Vagina (tissue), 2 donors: ENCODE measurements around the gene SLC22A23. TPM values are rescaled to one million over a fixed set of nuclear protein-coding genes. Genes with fewer than 3 reads are reported as not detected.

Experiments
- DNase-seq, 2 donors: peaks; one replicate each; pipeline ENCODE4 v3.0.0-alpha.2; 2017; ENCODE audit errors: extremely low spot score in 2 of 2
- H3K27ac ChIP-seq: fragments of 200-600 bp; sonication (generic); one replicate; pipeline ENCODE4 v1.5.1; 2019
- H3K27me3 ChIP-seq: fragments of 200-600 bp; sonication (generic); one replicate; pipeline ENCODE4 v1.5.1; 2019
- H3K36me3 ChIP-seq, 2 donors: fragments of 200-600 bp; sonication (generic); one replicate each; pipeline ENCODE4 v1.5.1; 2017 to 2019
- H3K4me1 ChIP-seq: fragments of 200-600 bp; sonication (generic); one replicate; pipeline ENCODE4 v1.5.1; 2019
- H3K4me3 ChIP-seq, 2 donors: fragments of 200-600 bp; sonication (generic); 1 replicate in 1 of 2; 2 replicates in 1 of 2; pipeline ENCODE4 v1.5.1; 2016 to 2019
- H3K9me3 ChIP-seq: fragments of 200-600 bp; sonication (generic); one replicate; pipeline ENCODE4 v1.5.1; 2019
- POLR2A ChIP-seq, 2 donors: fragments of 450-650 bp; IDR thresholded peaks; one replicate each; pipeline ENCODE4 v1.6.1; 2017; ENCODE audit warnings: antibody characterized with exemption in 2 of 2, mild to moderate bottlenecking in 2 of 2, moderate library complexity in 2 of 2
- POLR2AphosphoS5 ChIP-seq, 2 donors: sonication (generic); formaldehyde crosslinking; IDR thresholded peaks; one replicate each; pipeline ENCODE4 v1.9.0; 2017; ENCODE audit warnings: antibody characterized with exemption in 2 of 2, mild to moderate bottlenecking in 2 of 2, low read depth in 1 of 2; ENCODE audit not compliant: insufficient read depth in 1 of 2
- intact Hi-C: fragments of 100-400 bp; cut with DNase I; formaldehyde crosslinking; loops from one replicate; pipeline ENCODE4 v1.15.1; 2023
- total RNA-seq: library from RNA; depleted of rRNA; stranded (reverse); fragments of >200 nt; gene quantifications from one replicate; pipeline ENCODE4 v1.2.3, GENCODE V29; 2016
- TF ChIP-seq, protein P1 (sequence below), 3 experiments: fragments of 450-650 bp in 2 of 3; fragments of 200-600 bp in 1 of 3; sonication (generic) in 1 of 3; IDR thresholded peaks; one replicate each; pipeline ENCODE4 v1.5.1; 2017 to 2019; ENCODE audit warnings: antibody characterized with exemption in 3 of 3, mild to moderate bottlenecking in 2 of 3, moderate library complexity in 2 of 3

Gene SLC22A23
- total RNA-seq, 1 donor from 2014 or later = 40.5 TPM

DNA sequence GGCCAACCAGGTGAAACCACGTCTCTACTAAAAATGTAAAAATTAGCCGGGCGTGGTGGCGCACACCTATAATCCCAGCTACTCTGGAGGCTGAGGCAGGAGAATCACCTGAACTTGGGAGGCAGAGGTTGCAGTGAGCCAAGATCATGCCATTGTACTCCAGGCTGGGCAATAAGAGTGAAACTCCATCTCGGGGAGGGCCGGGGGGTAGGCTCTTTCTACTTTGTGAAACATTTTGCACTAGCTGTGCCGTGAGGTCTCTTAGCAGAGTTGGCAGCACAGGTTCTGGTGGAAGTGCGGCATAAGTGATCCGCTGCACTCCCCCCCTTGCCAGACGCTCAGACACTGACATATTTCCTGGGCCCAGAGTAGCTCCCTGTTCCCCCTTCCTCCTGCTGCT, 173.6 kb downstream of the SLC22A23 start:
- no peaks in the 10 kb centered on the region for H3K9me3 ChIP-seq
- no peak overlapping the region for H3K27ac ChIP-seq
- H3K4me1 ChIP-seq = peaks cover 30% of the 10 kb centered on the region
- no peak overlapping the region for H3K4me3 ChIP-seq
- no peak for DNase-seq
- H3K27me3 ChIP-seq = no peaks in the 10 kb centered on the region
- TF ChIP-seq POLR2A (IDR thresholded peaks at IDR 0.05) = no peak
- no peak for TF ChIP-seq POLR2AphosphoS5 (IDR thresholded peaks at IDR 0.05; ENCODE audit: insufficient read depth in 1 of 2, low read depth in 1 of 2)
- TF ChIP-seq, protein P1, sequence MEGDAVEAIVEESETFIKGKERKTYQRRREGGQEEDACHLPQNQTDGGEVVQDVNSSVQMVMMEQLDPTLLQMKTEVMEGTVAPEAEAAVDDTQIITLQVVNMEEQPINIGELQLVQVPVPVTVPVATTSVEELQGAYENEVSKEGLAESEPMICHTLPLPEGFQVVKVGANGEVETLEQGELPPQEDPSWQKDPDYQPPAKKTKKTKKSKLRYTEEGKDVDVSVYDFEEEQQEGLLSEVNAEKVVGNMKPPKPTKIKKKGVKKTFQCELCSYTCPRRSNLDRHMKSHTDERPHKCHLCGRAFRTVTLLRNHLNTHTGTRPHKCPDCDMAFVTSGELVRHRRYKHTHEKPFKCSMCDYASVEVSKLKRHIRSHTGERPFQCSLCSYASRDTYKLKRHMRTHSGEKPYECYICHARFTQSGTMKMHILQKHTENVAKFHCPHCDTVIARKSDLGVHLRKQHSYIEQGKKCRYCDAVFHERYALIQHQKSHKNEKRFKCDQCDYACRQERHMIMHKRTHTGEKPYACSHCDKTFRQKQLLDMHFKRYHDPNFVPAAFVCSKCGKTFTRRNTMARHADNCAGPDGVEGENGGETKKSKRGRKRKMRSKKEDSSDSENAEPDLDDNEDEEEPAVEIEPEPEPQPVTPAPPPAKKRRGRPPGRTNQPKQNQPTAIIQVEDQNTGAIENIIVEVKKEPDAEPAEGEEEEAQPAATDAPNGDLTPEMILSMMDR (IDR thresholded peaks at IDR 0.05) = no peak
- H3K36me3 ChIP-seq = peaks cover 0 to 7% of the 10 kb centered on the region in 2 donors
- intact Hi-C loops = loop anchor here (5.0 kb wide), 1 partner anchor 449 kb away; no protein-coding TSS in a partner anchor

DNA sequence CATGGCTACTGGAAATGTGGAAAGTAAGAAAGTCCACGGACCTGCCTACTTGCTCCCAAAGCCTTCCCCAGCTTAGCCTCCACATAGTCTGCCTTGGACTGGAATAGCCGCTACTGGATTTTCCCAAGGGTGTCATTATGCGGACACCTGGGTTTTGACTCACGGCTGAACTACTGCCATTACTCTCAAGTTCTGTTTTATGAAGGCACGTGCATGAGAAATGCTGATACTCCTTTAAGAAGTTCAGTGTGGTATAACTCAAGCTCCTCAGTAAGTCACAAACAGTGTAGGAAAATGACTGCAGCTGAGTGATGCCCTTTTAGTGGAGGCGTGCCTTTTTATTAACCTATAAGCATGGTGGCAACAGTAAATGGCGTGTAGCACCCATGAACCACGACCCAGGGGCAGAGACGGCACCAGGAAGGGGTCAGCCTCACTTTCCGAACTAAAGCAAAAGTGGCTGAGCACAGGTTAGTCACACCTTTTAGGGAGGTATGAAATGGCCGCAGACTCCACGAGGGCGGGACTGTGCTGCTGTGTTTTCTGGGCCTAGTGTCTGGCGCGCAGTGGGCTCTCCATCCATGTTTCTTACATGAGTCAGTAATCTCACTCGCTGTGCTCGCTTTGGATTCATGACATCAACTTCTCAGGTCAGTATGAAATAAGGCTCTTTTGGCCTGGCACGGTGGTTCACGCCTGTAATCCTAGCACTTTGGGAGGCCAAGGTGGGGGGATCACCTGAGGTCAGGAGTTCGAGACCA, 174.2 kb downstream of the SLC22A23 start:
- intact Hi-C loops = loop anchor here (5.0 kb wide), 1 partner anchor 450 kb away; no protein-coding TSS in a partner anchor
- Histone ChIP-seq H3K36me3 (peaks cover 0 to 7% of the 10 kb centered on the region in 2 donors), H3K9me3 (no peaks in the 10 kb centered on the region), H3K27me3 (no peaks in the 10 kb centered on the region), H3K4me3 (no peak overlapping the region), H3K4me1 (peaks cover 30% of the 10 kb centered on the region), H3K27ac (peak overlapping the region; percentile 34)
- TF ChIP-seq, protein P1 (IDR thresholded peaks at IDR 0.05) = no peak
- TF ChIP-seq POLR2A (IDR thresholded peaks at IDR 0.05) (no peak), POLR2AphosphoS5 (IDR thresholded peaks at IDR 0.05; ENCODE audit: insufficient read depth in 1 of 2, low read depth in 1 of 2) (no peak)
- no peak for DNase-seq

DNA sequence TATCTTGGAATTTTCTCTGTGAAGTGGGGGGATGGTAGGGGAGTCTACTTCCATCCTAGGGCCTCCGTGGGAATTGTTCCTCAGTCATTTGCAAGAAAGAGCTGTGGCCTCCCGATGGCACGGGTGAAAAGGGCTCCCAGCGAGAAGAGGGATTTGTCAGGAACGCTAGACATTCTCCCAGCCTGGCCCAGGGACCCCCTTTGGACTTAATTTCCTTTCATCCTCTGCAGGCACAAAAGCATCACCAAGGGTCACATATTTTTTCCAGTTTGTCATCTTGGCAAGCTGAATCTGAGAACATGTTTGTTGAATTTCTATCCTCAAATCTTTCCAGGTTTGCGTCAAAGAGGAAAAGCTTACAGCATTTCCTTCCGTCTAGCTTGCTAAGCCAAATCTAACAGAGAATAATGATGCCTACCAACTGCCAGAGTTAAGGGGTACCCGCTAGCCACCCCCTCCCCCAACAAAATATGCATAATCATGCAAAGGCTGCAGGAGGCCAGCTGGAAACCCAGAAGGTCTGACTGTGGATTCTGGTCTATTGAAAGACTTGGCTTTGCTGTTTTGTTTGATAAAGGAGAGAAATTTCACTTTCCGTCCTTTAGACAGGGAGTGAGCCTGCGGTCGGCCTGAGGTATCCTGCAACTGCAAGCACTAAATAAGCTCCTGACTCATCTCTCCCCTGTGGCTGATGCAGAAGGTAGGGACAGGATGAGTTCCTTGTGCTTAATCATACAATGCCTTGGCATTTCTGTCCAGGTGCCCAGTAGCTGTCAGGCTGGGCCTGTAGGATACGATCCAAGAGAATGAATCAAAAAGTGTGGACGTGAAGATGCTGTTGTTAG, 175.0 kb downstream of the SLC22A23 start:
- no peaks in the 10 kb centered on the region for H3K9me3 ChIP-seq
- TF ChIP-seq POLR2A (IDR thresholded peaks at IDR 0.05) (no peak), POLR2AphosphoS5 (IDR thresholded peaks at IDR 0.05; ENCODE audit: insufficient read depth in 1 of 2, low read depth in 1 of 2) (peak in 1 of 2 donors; percentile 62)
- no peak for DNase-seq
- intact Hi-C loops = loop anchor here (5.0 kb wide), 1 partner anchor 450 kb away; no protein-coding TSS in a partner anchor
- H3K4me1 ChIP-seq = peaks cover 30% of the 10 kb centered on the region
- no peak overlapping the region for H3K4me3 ChIP-seq
- H3K36me3 ChIP-seq = peaks cover 0 to 7% of the 10 kb centered on the region in 2 donors
- H3K27me3 ChIP-seq = no peaks in the 10 kb centered on the region
- H3K27ac ChIP-seq = peak overlapping the region; percentile 34

DNA sequence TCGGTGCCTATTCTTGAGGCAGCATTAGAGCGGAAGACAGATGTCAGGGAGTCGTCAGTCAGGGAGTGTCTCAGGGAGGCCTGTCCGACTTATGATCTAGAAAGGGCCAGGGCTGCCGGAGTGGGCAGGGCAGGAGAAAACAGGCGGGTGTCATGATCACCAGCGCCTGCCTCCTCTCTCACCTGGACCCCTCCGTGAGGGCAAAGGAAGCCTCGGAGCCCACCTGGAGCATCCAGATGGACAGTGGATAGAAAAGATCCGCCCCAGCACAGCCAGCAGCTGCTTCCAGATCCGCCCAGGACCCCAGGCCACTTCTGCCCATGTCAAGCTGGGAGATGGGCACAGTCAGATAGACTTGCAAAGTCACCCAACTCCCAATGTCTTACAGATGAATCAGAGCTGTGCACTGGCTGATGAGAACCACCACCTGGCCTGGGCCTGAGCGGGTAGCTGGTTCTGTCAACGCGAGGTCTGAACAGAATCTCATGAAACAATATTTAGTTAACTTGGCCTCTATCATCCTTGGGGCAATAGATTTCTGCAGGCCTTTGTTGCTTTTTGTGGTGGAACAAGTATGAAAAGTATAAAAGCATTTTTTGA, 175.9 kb downstream of the SLC22A23 start:
- peak overlapping the region; percentile 34 for H3K27ac ChIP-seq
- no peaks in the 10 kb centered on the region for H3K27me3 ChIP-seq

More for the DNA sequence above, 175.9 kb downstream of the SLC22A23 start:
- intact Hi-C loops = loop anchor here (5.0 kb wide), 1 partner anchor 451 kb away; no protein-coding TSS in a partner anchor
- Histone ChIP-seq H3K4me1 (peaks cover 30% of the 10 kb centered on the region), H3K9me3 (no peaks in the 10 kb centered on the region), H3K36me3 (peaks cover 0 to 7% of the 10 kb centered on the region in 2 donors), H3K4me3 (no peak overlapping the region)
- TF ChIP-seq, protein P1 (IDR thresholded peaks at IDR 0.05) = no peak
- no peak for DNase-seq
